ELF-1 (cell line): Measurements from ENCODE around the gene CTSS.

ENCODE experiments used
- DNase-seq: peaks from one replicate; pipeline ENCODE4 v3.0.0-alpha.2; 2016; ENCODE audit warnings: low read depth, low spot score

CTSS gene

GRCh38 chr1:150703427-150703826 is 62.2 kb downstream of the CTSS start:
- no peak for DNase-seq

GRCh38 chr1:150696995-150697927 is 68.3 kb downstream of the CTSS start, which contains the start of gene GOLPH3L:
TSS of gene GOLPH3L (minus strand) at chr1:150697154. CDS start at chr1:150694838, 2,316 bp downstream.
- peak; percentile 99 for DNase-seq

- DNase-seq: no peak
Observed at GRCh38 chr1:150696590-150696989, 69.0 kb downstream of the CTSS start.

DNA sequence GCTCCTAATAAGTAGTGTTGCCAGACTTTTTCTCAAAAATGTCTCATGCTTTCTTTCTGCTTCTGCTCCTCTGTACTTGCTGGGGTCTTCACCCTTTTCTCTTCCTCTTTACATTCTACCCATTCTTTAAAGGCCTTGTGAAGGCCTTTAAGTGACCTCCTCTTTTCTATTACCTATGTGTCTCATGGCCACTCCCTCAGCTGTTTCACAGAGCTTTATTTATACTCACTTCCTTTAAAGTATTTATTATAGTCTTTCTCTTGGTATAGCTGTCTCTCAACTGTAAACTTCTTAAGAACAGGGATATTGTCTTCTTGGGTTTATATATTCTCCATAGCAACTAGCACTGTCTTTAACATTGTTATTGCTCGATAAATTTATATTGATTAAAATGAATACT is 69.4 kb downstream of the CTSS start:
- no peak for DNase-seq

- no peak for DNase-seq
Observed at GRCh38 chr1:150695561-150695960, 70.0 kb downstream of the CTSS start.

GRCh38 chr1:150692720-150693119 is 72.9 kb downstream of the CTSS start:
- no peak for DNase-seq

DNA sequence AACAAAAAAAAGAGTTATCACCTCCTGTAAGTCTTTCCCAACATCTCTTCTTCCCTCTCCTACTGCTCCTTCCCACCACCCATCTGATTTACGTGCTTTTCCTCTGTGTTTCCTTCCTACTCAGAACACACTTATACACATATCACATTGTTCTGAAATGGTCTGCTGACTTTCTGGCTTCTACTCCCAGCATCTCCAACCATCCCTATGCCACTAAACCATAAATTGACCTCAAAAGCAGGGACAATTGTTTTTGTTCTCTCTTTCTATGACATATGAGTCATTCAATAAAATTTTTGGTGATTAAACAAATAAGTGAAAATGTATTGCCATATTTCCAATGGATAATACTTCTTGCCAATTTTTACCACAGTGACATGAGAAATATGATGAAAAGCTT is 76.8 kb downstream of the CTSS start:
- DNase-seq: no peak

DNA sequence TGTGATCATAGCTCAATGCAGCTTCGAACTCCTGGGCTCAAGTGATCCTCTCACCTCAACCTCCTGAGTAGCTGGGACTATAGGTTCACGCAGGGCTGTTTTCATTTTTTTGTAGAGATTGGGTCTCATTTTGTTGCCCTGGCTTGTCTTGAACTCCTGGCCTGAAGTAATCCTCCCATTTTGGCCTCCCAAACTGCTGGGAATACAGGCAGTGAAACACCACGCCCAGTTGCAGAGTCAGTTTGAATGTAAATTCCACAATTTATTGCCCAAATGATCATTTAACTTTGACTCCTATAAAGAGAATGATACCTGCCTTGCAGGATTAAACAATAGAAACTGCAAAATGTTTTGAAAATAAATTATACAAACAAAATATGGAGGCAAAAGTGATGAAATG is 79.3 kb downstream of the CTSS start:
- no peak for DNase-seq

DNA sequence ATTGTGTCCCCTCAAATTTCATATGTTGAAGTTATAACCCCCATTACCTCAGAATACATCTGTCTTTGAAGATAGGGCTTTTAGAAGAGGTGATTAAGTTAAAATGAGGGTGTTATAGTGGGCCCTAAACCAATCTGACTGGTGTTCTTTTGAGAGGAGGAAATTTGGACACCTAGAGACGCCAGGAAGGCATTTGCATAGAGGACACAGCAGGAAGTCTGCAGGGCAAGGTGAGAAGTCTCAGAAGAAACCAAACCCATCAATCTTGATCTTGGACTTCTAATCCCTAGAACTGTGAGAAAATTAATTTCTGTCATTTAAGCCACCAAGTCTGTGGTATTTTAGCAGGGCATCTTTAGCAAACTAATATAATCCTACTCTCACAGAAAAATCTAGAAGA is 81.7 kb downstream of the CTSS start:
- peak; percentile 6 for DNase-seq
